Measurements from ENCODE around the gene RBBP8NL. TPM values are rescaled to one million over a fixed set of nuclear protein-coding genes. Genes with fewer than 3 reads are reported as not detected.

RBBP8NL gene
- total and polyA plus RNA-seq, 5 donors from 2014 or later: not detected

GRCh38 chr20:62464990-62465389 is 37.7 kb upstream of the RBBP8NL start:
- Histone ChIP-seq H3K4me3 (ENCODE audit: low read depth, low read length) (no peak overlapping the region), H3K4me1 (ENCODE audit: control insufficient read depth, insufficient read depth, low read length, poor library complexity, severe bottlenecking) (no peaks in the 10 kb centered on the region)

DNA sequence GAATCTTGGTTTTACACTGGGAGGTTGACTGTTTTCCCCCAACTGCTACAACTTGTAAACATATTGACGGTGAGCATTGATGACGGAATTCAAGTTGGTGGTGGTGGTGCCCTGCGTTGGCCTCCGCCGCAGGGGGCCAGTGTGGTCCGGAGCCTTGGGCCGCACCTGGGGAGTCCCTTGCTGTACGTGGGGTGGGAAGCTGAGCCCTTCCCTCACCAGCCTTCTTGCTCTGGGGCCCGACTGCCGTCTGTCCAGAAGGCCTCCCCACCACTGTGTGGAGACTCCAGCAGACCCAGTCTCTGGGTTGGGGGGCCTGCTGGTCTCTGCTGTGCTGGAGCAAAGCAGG is 37.1 kb upstream of the RBBP8NL start:
- H3K36me3 ChIP-seq (ENCODE audit: control insufficient read depth, insufficient read depth, low read length): no peaks in the 10 kb centered on the region
- H3K9me3 ChIP-seq (ENCODE audit: control insufficient read depth in 2 of 2, low read length in 2 of 2): no peaks in the 10 kb centered on the region
- Mint-ChIP-seq H3K4me3 (no peak overlapping the region), H3K27ac (no peak overlapping the region), H3K9me3 (no peaks in the 10 kb centered on the region), H3K36me3 (no peaks in the 10 kb centered on the region), H3K4me1 (no peaks in the 10 kb centered on the region), H3K27me3 (no peaks in the 10 kb centered on the region)
- H3K27me3 ChIP-seq (ENCODE audit: control insufficient read depth, insufficient read depth, low read length): no peaks in the 10 kb centered on the region
- H3K4me3 ChIP-seq (ENCODE audit: low read depth, low read length): no peak overlapping the region
- H3K4me1 ChIP-seq (ENCODE audit: control insufficient read depth, insufficient read depth, low read length, poor library complexity, severe bottlenecking): no peaks in the 10 kb centered on the region
- ATAC-seq (ENCODE audit: low read depth in 2 of 2) (no peak), DNase-seq (no peak)
- H3K27ac ChIP-seq (ENCODE audit: insufficient read depth, low read length, poor library complexity, severe bottlenecking): no peak overlapping the region

More at GRCh38 chr20:62464990-62465389, 37.7 kb upstream of the RBBP8NL start:
- no peak overlapping the region for H3K27ac Mint-ChIP-seq
- H3K36me3 Mint-ChIP-seq: no peaks in the 10 kb centered on the region
- no peaks in the 10 kb centered on the region for H3K4me1 Mint-ChIP-seq
- DNase-seq (no peak), ATAC-seq (ENCODE audit: low read depth in 2 of 2) (no peak)
- H3K9me3 ChIP-seq (ENCODE audit: control insufficient read depth in 2 of 2, low read length in 2 of 2): no peaks in the 10 kb centered on the region
- H3K4me3 Mint-ChIP-seq: no peak overlapping the region
- no peaks in the 10 kb centered on the region for H3K27me3 ChIP-seq (ENCODE audit: control insufficient read depth, insufficient read depth, low read length)
- H3K27ac ChIP-seq (ENCODE audit: insufficient read depth, low read length, poor library complexity, severe bottlenecking): no peak overlapping the region
- H3K36me3 ChIP-seq (ENCODE audit: control insufficient read depth, insufficient read depth, low read length): no peaks in the 10 kb centered on the region
- no peaks in the 10 kb centered on the region for H3K9me3 Mint-ChIP-seq
- H3K27me3 Mint-ChIP-seq: peaks cover 2% of the 10 kb centered on the region

DNA sequence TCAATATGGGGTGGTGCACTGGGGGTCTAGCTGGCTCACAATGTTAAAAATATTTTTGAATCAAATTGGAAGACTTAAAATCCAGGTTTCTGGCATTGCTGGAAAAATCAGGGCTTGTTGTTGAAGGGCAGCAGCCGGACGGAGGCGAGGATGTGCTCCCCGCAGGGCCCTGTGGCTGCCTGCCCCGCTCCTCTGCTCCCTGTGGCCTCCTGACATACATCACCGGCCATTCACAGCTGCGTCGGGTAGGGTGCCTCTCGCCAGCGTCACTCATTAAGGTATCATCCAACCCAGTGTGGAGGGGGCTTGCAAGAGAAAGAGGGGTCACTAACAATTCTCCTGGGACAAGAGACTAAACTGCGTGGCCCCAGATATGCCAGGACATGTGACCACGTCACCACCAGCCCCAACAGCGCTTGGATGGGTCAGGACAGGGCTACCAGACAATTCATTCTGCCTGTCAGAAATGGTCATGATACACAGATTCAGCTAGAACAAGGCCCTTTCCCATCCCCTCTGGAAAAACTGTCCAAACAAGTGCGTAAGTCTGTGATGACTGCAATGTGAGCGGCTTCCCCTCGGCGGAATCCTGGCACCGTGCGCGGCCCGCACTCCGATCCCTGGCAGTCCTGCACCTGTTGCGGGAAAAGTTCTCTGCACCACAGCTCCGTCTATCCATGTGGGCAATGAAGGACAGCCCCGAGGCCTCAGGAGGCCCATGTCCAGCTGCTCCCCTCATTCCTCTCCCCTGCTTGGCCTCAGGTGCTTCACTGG is 36.5 kb upstream of the RBBP8NL start:
- no peak overlapping the region for H3K4me3 ChIP-seq (ENCODE audit: low read depth, low read length)
- no peak overlapping the region for H3K27ac Mint-ChIP-seq
- H3K4me1 Mint-ChIP-seq: no peaks in the 10 kb centered on the region
- no peaks in the 10 kb centered on the region for H3K27me3 Mint-ChIP-seq
- H3K9me3 ChIP-seq (ENCODE audit: control insufficient read depth in 2 of 2, low read length in 2 of 2): no peaks in the 10 kb centered on the region
- no peaks in the 10 kb centered on the region for H3K9me3 Mint-ChIP-seq
- no peaks in the 10 kb centered on the region for H3K27me3 ChIP-seq (ENCODE audit: control insufficient read depth, insufficient read depth, low read length)
- H3K36me3 ChIP-seq (ENCODE audit: control insufficient read depth, insufficient read depth, low read length): no peaks in the 10 kb centered on the region
- H3K27ac ChIP-seq (ENCODE audit: insufficient read depth, low read length, poor library complexity, severe bottlenecking): no peak overlapping the region
- ATAC-seq (ENCODE audit: low read depth in 2 of 2) (no peak), DNase-seq (no peak)
- no peaks in the 10 kb centered on the region for H3K4me1 ChIP-seq (ENCODE audit: control insufficient read depth, insufficient read depth, low read length, poor library complexity, severe bottlenecking)
- H3K4me3 Mint-ChIP-seq: no peak overlapping the region
- no peaks in the 10 kb centered on the region for H3K36me3 Mint-ChIP-seq

DNA sequence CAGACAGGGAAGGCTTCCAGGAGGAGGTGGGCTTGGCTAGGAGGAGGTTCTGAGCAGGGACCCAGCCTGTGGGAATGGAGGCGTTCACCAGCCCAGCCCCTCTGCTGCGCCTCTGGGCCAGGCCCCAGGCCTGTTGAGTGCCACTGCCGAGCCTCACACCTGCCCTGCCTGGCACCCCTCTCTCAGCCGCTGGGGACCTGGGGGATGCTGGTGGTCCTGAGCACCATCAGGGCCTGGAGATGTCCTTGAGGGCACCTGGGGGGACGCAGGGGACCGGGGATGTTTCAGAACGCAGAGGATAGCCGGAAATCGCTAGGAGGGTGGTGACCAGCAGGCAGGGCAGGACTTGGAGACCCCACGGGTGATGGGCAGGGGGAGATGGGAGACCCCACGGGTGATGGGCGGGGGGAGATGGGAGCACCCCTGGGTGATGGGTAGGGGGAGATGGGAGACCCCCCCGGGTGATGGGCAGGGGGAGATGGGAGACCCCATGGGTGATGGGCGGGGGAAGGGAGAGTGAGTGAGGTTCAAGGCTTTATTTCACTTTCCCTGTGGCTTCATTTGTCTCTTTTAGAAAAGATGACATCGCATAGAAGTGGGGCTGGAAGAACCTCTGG is 35.7 kb upstream of the RBBP8NL start:
- ATAC-seq (ENCODE audit: low read depth in 2 of 2) (no peak), DNase-seq (no peak)
- Histone ChIP-seq H3K9me3 (ENCODE audit: control insufficient read depth in 2 of 2, low read length in 2 of 2) (no peaks in the 10 kb centered on the region), H3K27me3 (ENCODE audit: control insufficient read depth, insufficient read depth, low read length) (no peaks in the 10 kb centered on the region), H3K4me3 (ENCODE audit: low read depth, low read length) (no peak overlapping the region), H3K36me3 (ENCODE audit: control insufficient read depth, insufficient read depth, low read length) (no peaks in the 10 kb centered on the region), H3K27ac (ENCODE audit: insufficient read depth, low read length, poor library complexity, severe bottlenecking) (no peak overlapping the region), H3K4me1 (ENCODE audit: control insufficient read depth, insufficient read depth, low read length, poor library complexity, severe bottlenecking) (no peaks in the 10 kb centered on the region)
- H3K27ac Mint-ChIP-seq: no peak overlapping the region
- H3K4me3 Mint-ChIP-seq: no peak overlapping the region
- no peaks in the 10 kb centered on the region for H3K4me1 Mint-ChIP-seq
- H3K36me3 Mint-ChIP-seq: no peaks in the 10 kb centered on the region
- H3K27me3 Mint-ChIP-seq: no peaks in the 10 kb centered on the region
- H3K9me3 Mint-ChIP-seq: no peaks in the 10 kb centered on the region

GRCh38 chr20:62461834-62462233 is 34.5 kb upstream of the RBBP8NL start:
- no peaks in the 10 kb centered on the region for H3K9me3 ChIP-seq (ENCODE audit: control insufficient read depth in 2 of 2, low read length in 2 of 2)
- Mint-ChIP-seq H3K27ac (no peak overlapping the region), H3K27me3 (no peaks in the 10 kb centered on the region), H3K36me3 (no peaks in the 10 kb centered on the region), H3K9me3 (no peaks in the 10 kb centered on the region), H3K4me1 (no peaks in the 10 kb centered on the region), H3K4me3 (no peak overlapping the region)
- DNase-seq (no peak), ATAC-seq (ENCODE audit: low read depth in 2 of 2) (no peak)
- H3K27me3 ChIP-seq (ENCODE audit: control insufficient read depth, insufficient read depth, low read length): no peaks in the 10 kb centered on the region
- H3K4me3 ChIP-seq (ENCODE audit: low read depth, low read length): no peak overlapping the region
- H3K36me3 ChIP-seq (ENCODE audit: control insufficient read depth, insufficient read depth, low read length): no peaks in the 10 kb centered on the region
- no peaks in the 10 kb centered on the region for H3K4me1 ChIP-seq (ENCODE audit: control insufficient read depth, insufficient read depth, low read length, poor library complexity, severe bottlenecking)
- H3K27ac ChIP-seq (ENCODE audit: insufficient read depth, low read length, poor library complexity, severe bottlenecking): no peak overlapping the region

DNA sequence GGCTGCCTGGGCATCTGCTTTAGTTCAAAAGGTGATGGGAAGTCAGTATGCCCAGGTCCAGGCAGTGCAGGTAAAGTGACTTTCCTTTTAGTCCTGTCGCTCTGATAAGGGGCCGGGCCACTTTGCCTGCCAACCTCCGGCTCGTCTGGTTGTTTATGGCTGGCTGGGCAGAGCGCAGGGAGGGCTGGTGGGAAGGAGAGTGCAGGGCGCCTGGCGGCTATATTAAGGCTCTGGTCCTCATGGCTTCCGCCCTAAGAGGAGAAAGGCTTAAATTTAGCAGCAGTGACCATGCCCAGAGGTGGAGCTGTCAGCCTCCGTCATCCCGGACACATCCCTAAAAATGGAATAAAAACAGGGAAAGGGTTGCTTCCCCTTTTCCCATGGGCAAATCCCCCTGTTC is 33.8 kb upstream of the RBBP8NL start:
- Mint-ChIP-seq H3K9me3 (no peaks in the 10 kb centered on the region), H3K36me3 (no peaks in the 10 kb centered on the region), H3K4me3 (no peak overlapping the region), H3K27ac (no peak overlapping the region), H3K27me3 (no peaks in the 10 kb centered on the region), H3K4me1 (no peaks in the 10 kb centered on the region)
- DNase-seq (no peak), ATAC-seq (ENCODE audit: low read depth in 2 of 2) (no peak)
- H3K27ac ChIP-seq (ENCODE audit: insufficient read depth, low read length, poor library complexity, severe bottlenecking): no peak overlapping the region
- no peaks in the 10 kb centered on the region for H3K36me3 ChIP-seq (ENCODE audit: control insufficient read depth, insufficient read depth, low read length)
- H3K4me1 ChIP-seq (ENCODE audit: control insufficient read depth, insufficient read depth, low read length, poor library complexity, severe bottlenecking): no peaks in the 10 kb centered on the region
- H3K9me3 ChIP-seq (ENCODE audit: control insufficient read depth in 2 of 2, low read length in 2 of 2): no peaks in the 10 kb centered on the region
- no peaks in the 10 kb centered on the region for H3K27me3 ChIP-seq (ENCODE audit: control insufficient read depth, insufficient read depth, low read length)
- H3K4me3 ChIP-seq (ENCODE audit: low read depth, low read length): no peak overlapping the region

- Mint-ChIP-seq H3K36me3 (no peaks in the 10 kb centered on the region), H3K4me1 (no peaks in the 10 kb centered on the region), H3K4me3 (no peak overlapping the region), H3K9me3 (no peaks in the 10 kb centered on the region), H3K27me3 (no peaks in the 10 kb centered on the region), H3K27ac (no peak overlapping the region)
- Histone ChIP-seq H3K27me3 (ENCODE audit: control insufficient read depth, insufficient read depth, low read length) (no peaks in the 10 kb centered on the region), H3K4me1 (ENCODE audit: control insufficient read depth, insufficient read depth, low read length, poor library complexity, severe bottlenecking) (no peaks in the 10 kb centered on the region), H3K4me3 (ENCODE audit: low read depth, low read length) (no peak overlapping the region), H3K36me3 (ENCODE audit: control insufficient read depth, insufficient read depth, low read length) (no peaks in the 10 kb centered on the region), H3K27ac (ENCODE audit: insufficient read depth, low read length, poor library complexity, severe bottlenecking) (no peak overlapping the region), H3K9me3 (ENCODE audit: control insufficient read depth in 2 of 2, low read length in 2 of 2) (no peaks in the 10 kb centered on the region)
- DNase-seq (no peak), ATAC-seq (ENCODE audit: low read depth in 2 of 2) (no peak)
Observed at GRCh38 chr20:62460678-62461077, 33.3 kb upstream of the RBBP8NL start.

GRCh38 chr20:62459488-62459887 is 32.1 kb upstream of the RBBP8NL start:
- Mint-ChIP-seq H3K9me3 (no peaks in the 10 kb centered on the region), H3K36me3 (no peaks in the 10 kb centered on the region), H3K27me3 (no peaks in the 10 kb centered on the region), H3K27ac (no peak overlapping the region), H3K4me1 (no peaks in the 10 kb centered on the region), H3K4me3 (no peak overlapping the region)
- H3K27ac ChIP-seq (ENCODE audit: insufficient read depth, low read length, poor library complexity, severe bottlenecking): no peak overlapping the region
- no peak overlapping the region for H3K4me3 ChIP-seq (ENCODE audit: low read depth, low read length)
- DNase-seq: no peak
- no peaks in the 10 kb centered on the region for H3K4me1 ChIP-seq (ENCODE audit: control insufficient read depth, insufficient read depth, low read length, poor library complexity, severe bottlenecking)
- H3K36me3 ChIP-seq (ENCODE audit: control insufficient read depth, insufficient read depth, low read length): no peaks in the 10 kb centered on the region
- H3K9me3 ChIP-seq (ENCODE audit: control insufficient read depth in 2 of 2, low read length in 2 of 2): no peaks in the 10 kb centered on the region
- H3K27me3 ChIP-seq (ENCODE audit: control insufficient read depth, insufficient read depth, low read length): no peaks in the 10 kb centered on the region
- ATAC-seq (ENCODE audit: low read depth in 2 of 2): no peak
